GM12878 (cell line): ENCODE results near the gene MVB12B. TPM values are rescaled to one million over a fixed set of nuclear protein-coding genes. Genes with fewer than 3 reads are reported as not detected.

Experiments
- BCL3 ChIP-seq: IDR thresholded peaks from 2 replicates; pipeline ENCODE4 v1.6.1; 2011; ENCODE audit warnings: borderline replicate concordance, low read depth, mild to moderate bottlenecking, moderate library complexity, low read length; ENCODE audit not compliant: insufficient read depth, poor library complexity, severe bottlenecking
- BMI1 ChIP-seq: fragments of 450-650 bp; IDR thresholded peaks from 2 replicates; pipeline ENCODE4 v1.6.1; 2016; ENCODE audit warnings: mild to moderate bottlenecking, moderate library complexity, borderline replicate concordance
- ETV6 ChIP-seq, 2 experiments: fragments of 450-650 bp in 1 of 2; IDR thresholded peaks in 1 of 2; conservative IDR thresholded peaks in 1 of 2; 2 replicates each; pipeline ENCODE4 v1.6.1; 2014; ENCODE audit warnings: antibody characterized with exemption in 1 of 2, borderline replicate concordance in 1 of 2, low read depth in 1 of 2, mild to moderate bottlenecking in 1 of 2, moderate library complexity in 1 of 2
- HDAC6 ChIP-seq: fragments of 200-600 bp; sonication (generic); IDR thresholded peaks from one replicate; pipeline ENCODE4 v1.8.0; 2017; ENCODE audit warnings: antibody characterized with exemption; ENCODE audit not compliant: unreplicated experiment
- HSF1 ChIP-seq: fragments of 150-350 bp; IDR thresholded peaks from 2 replicates; pipeline ENCODE4 v1.6.1; 2014; ENCODE audit warnings: mild to moderate bottlenecking, low read depth, low read length
- IKZF2 ChIP-seq, 2 experiments: fragments of 450-650 bp; IDR thresholded peaks; 2 replicates each; pipeline ENCODE4 v1.6.1; 2017; ENCODE audit warnings: mild to moderate bottlenecking in 2 of 2, moderate library complexity in 2 of 2
- PRDM15 ChIP-seq: fragments of 450-650 bp; formaldehyde crosslinking; IDR thresholded peaks from 2 replicates; pipeline ENCODE4 v1.4.0; 2020; ENCODE audit warnings: mild to moderate bottlenecking, moderate library complexity
- SUPT20H ChIP-seq: IDR thresholded peaks from 2 replicates; pipeline ENCODE4 v1.6.1; 2011; ENCODE audit warnings: low read depth, mild to moderate bottlenecking, low read length, moderate library complexity, borderline replicate concordance; ENCODE audit not compliant: control insufficient read depth
- USF1 ChIP-seq: IDR thresholded peaks from 2 replicates; pipeline ENCODE4 v1.6.1; 2011; ENCODE audit warnings: borderline replicate concordance, low read depth, mild to moderate bottlenecking, moderate library complexity, mixed read lengths, low read length; ENCODE audit not compliant: insufficient read depth; ENCODE audit errors: extremely low read length
- WRNIP1 ChIP-seq: IDR thresholded peaks from 2 replicates; pipeline ENCODE4 v1.6.1; 2011; ENCODE audit warnings: low read depth, low read length, improper control_type of control experiment, borderline replicate concordance
- ZBTB33 ChIP-seq: fragments of 450-650 bp; IDR thresholded peaks from 2 replicates; pipeline ENCODE4 v1.6.1; 2017; ENCODE audit warnings: mild to moderate bottlenecking
- polyA plus RNA-seq, 11 experiments: library from polyadenylated mRNA; depleted of rRNA in 4 of 11; unstranded in 6 of 11; stranded (reverse) in 5 of 11; fragments of >200 nt; fragmentation: Nextera tagmentation in 4 of 11; fragmentation: Illumina TruSeq in 1 of 11; extraction: Ambion mirVana in 4 of 11; extraction: Trizol in 1 of 11; gene quantifications; 1 replicate in 1 of 11; 2 replicates in 10 of 11; pipeline versions ENCODE4 v1.2.1 to v1.2.3, GENCODE V29; 2011 to 2016; ENCODE audit warnings: inconsistent platforms in 2 of 11, missing spikeins in 2 of 11, low read depth in 1 of 11
- total RNA-seq, 4 experiments: library from RNA; depleted of rRNA in 3 of 4; stranded (reverse); fragments of >200 nt in 3 of 4; fragmentation: Illumina TruSeq in 1 of 4; extraction: Trizol in 1 of 4; gene quantifications; 2 replicates each; pipeline versions ENCODE4 v1.2.1 to v1.2.3, GENCODE V29; 2013 to 2021

MVB12B gene
- total and polyA plus RNA-seq, 10 of the 15 experiments (the other 5 are each of a cell fraction or from before 2014, with no cell fraction given): 0.08 TPM; not detected in 9

GRCh38 chr9:126331964-126332748 lies 5.5 kb downstream of the MVB12B start (continued):
- TF ChIP-seq HSF1 (no peak), WRNIP1 (no peak), IKZF2 (IDR thresholded peaks at IDR 0.05) (no peak), ZBTB33 (no peak), SUPT20H (no peak), PRDM15 (CRISPR knock-in tag) (no peak), HDAC6 (no peak), ETV6 (conservative IDR thresholded peaks at IDR 0.05 in 1 of 2, IDR thresholded peaks at IDR 0.05 in 1 of 2; ENCODE audit: borderline replicate concordance in 1 of 2, low read depth in 1 of 2) (no peak), USF1 (no peak), BCL3 (no peak), BMI1 (no peak)
